HFFc6 (cell line): ENCODE measurements around the gene ADGRV1. TPM values are rescaled to one million over a fixed set of nuclear protein-coding genes. Genes with fewer than 3 reads are reported as not detected.

ENCODE experiments used
- DNase-seq: peaks from one replicate; pipeline ENCODE4 v3.0.0-alpha.2; 2018
- H3K27ac Mint-ChIP-seq: 2 replicates; pipeline ENCODE4 v1.8.0; 2020; ENCODE audit warnings: mild to moderate bottlenecking, mixed read lengths
- H3K27me3 Mint-ChIP-seq: 2 replicates; pipeline ENCODE4 v1.8.0; 2021; ENCODE audit warnings: mild to moderate bottlenecking, moderate library complexity, mixed read lengths; ENCODE audit not compliant: insufficient read depth
- H3K36me3 Mint-ChIP-seq: 2 replicates; pipeline ENCODE4 v1.8.0; 2021; ENCODE audit warnings: low read depth, mixed read lengths
- H3K4me1 Mint-ChIP-seq: 2 replicates; pipeline ENCODE4 v1.8.0; 2020; ENCODE audit warnings: low read depth, mixed read lengths
- H3K4me3 Mint-ChIP-seq: 2 replicates; pipeline ENCODE4 v1.8.0; 2020; ENCODE audit warnings: mild to moderate bottlenecking, moderate library complexity, mixed read lengths
- H3K9me3 Mint-ChIP-seq: 2 replicates; pipeline ENCODE4 v1.8.0; 2020; ENCODE audit warnings: mild to moderate bottlenecking, mixed read lengths
- total RNA-seq, 6 experiments: library from RNA; stranded (reverse); fragmentation: NEBNext Ultra II Directional; extraction: Animal tissue kit (Norgen Biotek cat#: 25700); gene quantifications; 2 replicates in 1 of 6; 3 replicates in 5 of 6; pipeline ENCODE4 v1.2.3, GENCODE V29; 2021
- TF ChIP-seq, protein P1 (sequence below): fragments of 200-600 bp; sonication (generic); IDR thresholded peaks from 2 replicates; pipeline ENCODE4 v1.5.0; 2021; ENCODE audit warnings: antibody characterized with exemption, mild to moderate bottlenecking

ADGRV1 gene
- total RNA-seq, 6 experiments from 2014 or later = not detected

DNA sequence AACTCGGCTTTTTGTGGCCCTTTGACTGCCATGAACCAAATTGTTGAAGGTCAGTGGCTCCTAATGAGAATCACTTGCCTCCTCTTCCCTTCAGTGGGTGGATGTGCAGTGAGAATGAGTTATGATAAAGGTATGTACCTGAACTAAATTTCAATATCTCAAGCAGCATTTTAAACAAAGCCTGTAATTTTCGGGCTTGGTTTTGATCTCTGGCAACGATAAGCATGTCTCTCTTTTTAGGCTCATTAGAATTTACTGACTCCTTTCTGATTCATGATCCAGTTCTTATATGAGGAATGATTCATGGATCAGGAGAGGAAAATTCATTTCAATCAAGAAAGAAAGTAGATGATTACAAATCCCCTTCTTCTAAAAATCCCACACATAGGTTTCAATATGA lies 519.0 kb downstream of the ADGRV1 start:
- H3K4me3 Mint-ChIP-seq = no peak overlapping the region
- H3K27me3 Mint-ChIP-seq = no peaks in the 10 kb centered on the region
- peak overlapping the region; percentile 2; the same call in 1 of the 2 replicates for H3K27ac Mint-ChIP-seq
- no peaks in the 10 kb centered on the region for H3K9me3 Mint-ChIP-seq
- peaks cover 47% of the 10 kb centered on the region for H3K4me1 Mint-ChIP-seq
- no peaks in the 10 kb centered on the region for H3K36me3 Mint-ChIP-seq
- no peak for DNase-seq
- TF ChIP-seq, protein P1, sequence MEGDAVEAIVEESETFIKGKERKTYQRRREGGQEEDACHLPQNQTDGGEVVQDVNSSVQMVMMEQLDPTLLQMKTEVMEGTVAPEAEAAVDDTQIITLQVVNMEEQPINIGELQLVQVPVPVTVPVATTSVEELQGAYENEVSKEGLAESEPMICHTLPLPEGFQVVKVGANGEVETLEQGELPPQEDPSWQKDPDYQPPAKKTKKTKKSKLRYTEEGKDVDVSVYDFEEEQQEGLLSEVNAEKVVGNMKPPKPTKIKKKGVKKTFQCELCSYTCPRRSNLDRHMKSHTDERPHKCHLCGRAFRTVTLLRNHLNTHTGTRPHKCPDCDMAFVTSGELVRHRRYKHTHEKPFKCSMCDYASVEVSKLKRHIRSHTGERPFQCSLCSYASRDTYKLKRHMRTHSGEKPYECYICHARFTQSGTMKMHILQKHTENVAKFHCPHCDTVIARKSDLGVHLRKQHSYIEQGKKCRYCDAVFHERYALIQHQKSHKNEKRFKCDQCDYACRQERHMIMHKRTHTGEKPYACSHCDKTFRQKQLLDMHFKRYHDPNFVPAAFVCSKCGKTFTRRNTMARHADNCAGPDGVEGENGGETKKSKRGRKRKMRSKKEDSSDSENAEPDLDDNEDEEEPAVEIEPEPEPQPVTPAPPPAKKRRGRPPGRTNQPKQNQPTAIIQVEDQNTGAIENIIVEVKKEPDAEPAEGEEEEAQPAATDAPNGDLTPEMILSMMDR = no peak

DNA sequence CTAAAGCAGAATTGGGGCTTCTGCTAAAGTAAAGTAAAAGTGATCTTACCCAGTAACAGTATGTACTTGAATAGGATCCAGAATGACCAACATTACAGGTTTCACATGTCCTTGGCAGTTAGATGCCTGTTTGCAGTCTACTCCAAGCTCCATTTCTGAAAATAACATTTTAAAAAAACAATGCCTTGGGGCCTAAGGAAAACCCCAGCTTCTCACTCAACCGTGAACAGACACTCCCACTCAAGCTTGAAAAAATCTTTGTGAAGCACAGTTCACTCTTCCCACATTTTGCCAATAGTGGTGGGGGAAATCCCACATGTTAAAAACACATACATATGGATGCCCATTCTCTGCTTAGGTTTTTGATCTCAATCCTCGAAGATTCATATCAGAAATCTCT lies 520.4 kb downstream of the ADGRV1 start:
- Mint-ChIP-seq H3K27ac (no peak overlapping the region), H3K4me3 (no peak overlapping the region), H3K27me3 (no peaks in the 10 kb centered on the region), H3K9me3 (no peaks in the 10 kb centered on the region), H3K4me1 (peaks cover 36% of the 10 kb centered on the region), H3K36me3 (no peaks in the 10 kb centered on the region)
- no peak for DNase-seq
- TF ChIP-seq, protein P1 = no peak

DNA sequence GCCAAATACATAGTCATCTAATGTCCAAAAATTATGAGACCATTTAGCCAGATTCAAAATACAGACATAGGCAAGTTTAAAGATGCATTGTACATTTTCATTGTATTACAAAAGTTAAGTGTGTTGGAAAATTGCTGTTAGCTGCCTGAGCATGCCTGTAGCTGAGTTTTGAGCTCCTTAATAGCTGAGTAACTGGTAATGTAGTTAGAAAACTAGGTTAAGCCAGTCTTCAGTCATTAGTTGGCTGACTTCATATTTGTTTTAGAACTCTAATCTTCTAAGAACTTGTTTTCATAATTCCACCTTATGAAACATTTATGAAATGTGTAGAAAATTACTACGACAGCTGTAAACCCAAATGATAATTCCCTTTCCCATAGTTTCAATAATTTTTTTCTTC lies 531.2 kb downstream of the ADGRV1 start:
- Mint-ChIP-seq H3K27ac (no peak overlapping the region), H3K4me1 (peaks cover 3% of the 10 kb centered on the region; the same call in 1 of the 2 replicates), H3K9me3 (no peaks in the 10 kb centered on the region), H3K36me3 (no peaks in the 10 kb centered on the region), H3K27me3 (no peaks in the 10 kb centered on the region), H3K4me3 (no peak overlapping the region)
- DNase-seq = no peak
- TF ChIP-seq, protein P1 = no peak

DNA sequence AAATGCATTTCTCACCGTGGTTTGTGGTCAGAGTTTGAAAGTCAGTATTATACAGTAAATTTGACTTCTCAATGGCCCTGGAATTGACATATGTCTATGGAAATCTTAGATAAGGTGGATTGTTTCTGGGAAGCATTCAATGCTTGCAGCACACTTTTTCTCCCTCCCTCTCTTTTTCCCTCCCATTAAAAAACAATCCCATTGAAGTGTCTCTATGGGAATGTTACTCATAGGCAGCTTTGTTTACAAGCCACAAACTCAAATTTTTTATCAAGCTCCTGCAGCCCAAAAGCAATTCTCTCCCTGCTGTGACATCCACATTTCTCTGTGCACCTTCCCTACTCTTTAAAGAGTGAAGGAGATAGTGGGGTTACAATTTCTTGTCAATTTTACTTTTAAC lies 532.4 kb downstream of the ADGRV1 start:
- Mint-ChIP-seq H3K9me3 (no peaks in the 10 kb centered on the region), H3K27ac (no peak overlapping the region), H3K27me3 (no peaks in the 10 kb centered on the region), H3K4me1 (peaks cover 12% of the 10 kb centered on the region), H3K4me3 (no peak overlapping the region), H3K36me3 (no peaks in the 10 kb centered on the region)
- TF ChIP-seq, protein P1 = no peak
- no peak for DNase-seq

DNA sequence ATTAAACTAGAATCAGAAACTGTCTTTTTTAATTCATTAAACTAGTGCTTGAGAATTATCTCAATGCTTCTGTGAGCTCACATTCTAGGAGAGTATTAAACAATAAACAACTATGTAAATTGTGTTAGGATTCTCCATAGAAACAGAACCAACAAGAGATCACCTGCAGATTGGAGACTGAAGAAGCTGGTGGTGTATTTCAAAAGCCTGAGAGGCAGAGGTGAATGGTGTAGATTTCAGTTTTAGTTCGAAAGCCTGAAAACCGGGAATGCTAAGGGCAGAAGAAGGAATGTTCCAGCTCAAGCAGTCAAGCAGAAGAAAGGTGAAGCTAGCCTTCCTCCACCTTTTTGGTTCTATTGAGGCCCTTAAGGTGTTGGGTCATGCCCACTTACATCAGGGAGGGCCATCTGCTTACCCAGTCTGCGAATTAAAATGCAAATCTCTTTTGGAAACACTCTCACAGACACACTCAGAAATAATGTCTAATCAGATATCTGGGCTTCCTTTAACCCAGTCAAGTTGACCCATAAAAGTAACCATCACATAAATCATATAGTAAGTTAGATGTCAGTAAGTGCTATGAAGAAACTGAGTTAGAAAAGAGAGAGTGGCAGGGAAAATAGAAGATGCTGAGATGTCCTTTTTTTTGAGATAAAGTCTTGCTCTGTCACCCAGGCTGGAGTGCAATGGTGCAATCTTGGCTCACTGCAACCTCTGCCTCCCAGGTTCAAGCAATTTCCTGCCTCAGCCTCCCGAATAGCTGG lies 533.1 kb downstream of the ADGRV1 start:
- Mint-ChIP-seq H3K27ac (no peak overlapping the region), H3K4me1 (peaks cover 18% of the 10 kb centered on the region), H3K9me3 (no peaks in the 10 kb centered on the region), H3K36me3 (no peaks in the 10 kb centered on the region), H3K4me3 (no peak overlapping the region), H3K27me3 (no peaks in the 10 kb centered on the region)
- DNase-seq = no peak
- TF ChIP-seq, protein P1 = no peak
